Smooth muscle cell (in vitro differentiated cells): ENCODE data around the gene OOEP. TPM values are rescaled to one million over a fixed set of nuclear protein-coding genes. Genes with fewer than 3 reads are reported as not detected.

Experiments
- DNase-seq: peaks from one replicate; lab custom pipeline; 2025; ENCODE audit not compliant: unreplicated experiment; lab: John Stamatoyannopoulos, UW
- H2AFZ ChIP-seq: fragments of 200-600 bp; sonication (generic); 2 replicates; pipeline ENCODE4 v1.6.0; 2016; ENCODE audit warnings: antibody characterized with exemption, low read depth, mild to moderate bottlenecking
- H3F3A ChIP-seq: fragments of 200-600 bp; sonication (generic); 2 replicates; pipeline ENCODE4 v1.6.0; 2017; ENCODE audit warnings: antibody characterized with exemption, low read depth
- H3K27ac ChIP-seq: fragments of 200-600 bp; sonication (generic); 2 replicates; pipeline ENCODE4 v1.5.1; 2016; ENCODE audit warnings: low read depth, mild to moderate bottlenecking
- H3K27me3 ChIP-seq: fragments of 200-600 bp; sonication (generic); 2 replicates; pipeline ENCODE4 v1.6.1; 2016; ENCODE audit warnings: low read depth, mild to moderate bottlenecking
- H3K36me3 ChIP-seq: fragments of 200-600 bp; sonication (generic); 2 replicates; pipeline ENCODE4 v1.5.1; 2016; ENCODE audit warnings: low read depth
- H3K4me1 ChIP-seq: fragments of 200-600 bp; sonication (generic); 2 replicates; pipeline ENCODE4 v1.5.1; 2016; ENCODE audit warnings: low read depth
- H3K4me2 ChIP-seq: fragments of 200-600 bp; sonication (generic); 2 replicates; pipeline ENCODE4 v1.6.0; 2016; ENCODE audit warnings: mild to moderate bottlenecking
- H3K4me3 ChIP-seq: fragments of 200-600 bp; sonication (generic); 2 replicates; pipeline ENCODE4 v1.5.1; 2016; ENCODE audit warnings: mild to moderate bottlenecking
- H3K79me2 ChIP-seq: fragments of 200-600 bp; sonication (generic); 2 replicates; pipeline ENCODE4 v1.6.0; 2016; ENCODE audit warnings: low read depth, mild to moderate bottlenecking
- H3K9ac ChIP-seq: fragments of 200-600 bp; sonication (generic); 2 replicates; pipeline ENCODE4 v1.6.0; 2016; ENCODE audit warnings: low read depth
- H3K9me3 ChIP-seq: fragments of 200-600 bp; sonication (generic); replicated peaks from 2 replicates; pipeline ENCODE4 v1.5.1; 2016; ENCODE audit warnings: low read depth
- H4K20me1 ChIP-seq: fragments of 200-600 bp; sonication (generic); 2 replicates; pipeline ENCODE4 v1.6.0; 2016; ENCODE audit warnings: low read depth
- WGBS: methylation state at CpG from one replicate; pipeline ENCODE4 v1.1.7; 2016; ENCODE audit warnings: low lambda C conversion rate; 5-methylcytosine and 5-hydroxymethylcytosine counted together
- polyA plus RNA-seq: library from polyadenylated mRNA; unstranded; fragments of >200 nt; fragmentation: Nextera tagmentation; extraction: Ambion mirVana; gene quantifications from 2 replicates; pipeline ENCODE4 v1.2.1, GENCODE V29; 2016
- total RNA-seq: library from RNA; depleted of rRNA; stranded (reverse); fragments of >200 nt; gene quantifications from 2 replicates; pipeline ENCODE4 v1.2.3, GENCODE V29; 2014
- TF ChIP-seq, protein P1 (sequence below): fragments of 200-600 bp; sonication (generic); IDR thresholded peaks from 2 replicates; pipeline ENCODE4 v1.5.1; 2017; ENCODE audit warnings: borderline replicate concordance, mild to moderate bottlenecking, antibody characterized with exemption; ENCODE audit not compliant: insufficient read depth, poor library complexity, severe bottlenecking

The OOEP gene
- total RNA-seq = not detected in 2 replicates
- not detected in 2 replicates for polyA plus RNA-seq

DNA sequence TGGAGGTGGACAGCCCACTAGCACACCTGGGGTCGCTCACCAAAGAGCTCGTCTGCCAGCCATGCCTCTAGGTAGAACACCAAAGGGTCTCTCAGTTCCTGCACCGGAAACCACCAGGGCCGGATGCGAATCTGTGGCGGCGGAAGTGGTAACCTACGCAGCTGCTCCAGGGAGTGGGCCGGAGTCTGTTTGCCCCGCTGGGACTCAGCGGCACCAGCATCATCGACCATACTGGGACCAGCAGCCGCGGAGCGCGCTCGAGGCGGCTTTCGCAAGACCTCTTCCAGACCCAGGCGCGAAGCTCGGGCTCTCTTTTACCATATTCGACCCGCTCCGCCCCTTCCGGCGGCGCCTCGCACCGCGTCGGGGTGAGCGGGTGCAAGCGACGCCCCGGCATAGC lies at the start of gene OOEP:
OOEP (minus strand) TSS at position 335 of the 400 bp plus-strand sequence; CDS start at position 230, 105 bp downstream.
- H3K4me1 ChIP-seq = no peaks in the 10 kb centered on the region
- no peaks in the 10 kb centered on the region for H3K36me3 ChIP-seq
- no peak for DNase-seq
- no peak within 1 kb of the TSS for H2AFZ ChIP-seq
- H3K4me2 ChIP-seq = no peak within 1 kb of the TSS
- WGBS = 97% methylated on average over 36 of the region's 36 CpGs
- no peaks in the 10 kb centered on the region for H3F3A ChIP-seq
- H4K20me1 ChIP-seq = no peaks in the 10 kb centered on the region
- no peak within 1 kb of the TSS for H3K9ac ChIP-seq
- TF ChIP-seq, protein P1, sequence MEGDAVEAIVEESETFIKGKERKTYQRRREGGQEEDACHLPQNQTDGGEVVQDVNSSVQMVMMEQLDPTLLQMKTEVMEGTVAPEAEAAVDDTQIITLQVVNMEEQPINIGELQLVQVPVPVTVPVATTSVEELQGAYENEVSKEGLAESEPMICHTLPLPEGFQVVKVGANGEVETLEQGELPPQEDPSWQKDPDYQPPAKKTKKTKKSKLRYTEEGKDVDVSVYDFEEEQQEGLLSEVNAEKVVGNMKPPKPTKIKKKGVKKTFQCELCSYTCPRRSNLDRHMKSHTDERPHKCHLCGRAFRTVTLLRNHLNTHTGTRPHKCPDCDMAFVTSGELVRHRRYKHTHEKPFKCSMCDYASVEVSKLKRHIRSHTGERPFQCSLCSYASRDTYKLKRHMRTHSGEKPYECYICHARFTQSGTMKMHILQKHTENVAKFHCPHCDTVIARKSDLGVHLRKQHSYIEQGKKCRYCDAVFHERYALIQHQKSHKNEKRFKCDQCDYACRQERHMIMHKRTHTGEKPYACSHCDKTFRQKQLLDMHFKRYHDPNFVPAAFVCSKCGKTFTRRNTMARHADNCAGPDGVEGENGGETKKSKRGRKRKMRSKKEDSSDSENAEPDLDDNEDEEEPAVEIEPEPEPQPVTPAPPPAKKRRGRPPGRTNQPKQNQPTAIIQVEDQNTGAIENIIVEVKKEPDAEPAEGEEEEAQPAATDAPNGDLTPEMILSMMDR = no peak
- H3K27me3 ChIP-seq = no peaks in the 10 kb centered on the region
- H3K27ac ChIP-seq = no peak within 1 kb of the TSS
- H3K79me2 ChIP-seq = no peaks in the 10 kb centered on the region
- no peak within 1 kb of the TSS for H3K4me3 ChIP-seq
- H3K9me3 ChIP-seq = no peaks in the 10 kb centered on the region

GRCh38 chr6:73418081-73418741 lies 48.5 kb upstream of the OOEP start:
- Histone ChIP-seq H3K36me3 (no peaks in the 10 kb centered on the region), H3K27ac (no peak overlapping the region), H3K79me2 (no peaks in the 10 kb centered on the region), H3K4me3 (no peak overlapping the region), H3K27me3 (no peaks in the 10 kb centered on the region), H4K20me1 (no peaks in the 10 kb centered on the region), H3K4me1 (no peaks in the 10 kb centered on the region), H3F3A (no peaks in the 10 kb centered on the region), H2AFZ (no peak overlapping the region), H3K4me2 (no peak overlapping the region), H3K9me3 (no peaks in the 10 kb centered on the region), H3K9ac (no peak overlapping the region)
- 82% methylated on average over 11 of the region's 11 CpGs for WGBS
- TF ChIP-seq, protein P1 = no peak
- no peak for DNase-seq

- 99% methylated on average over 3 of the region's 3 CpGs for WGBS
Measured at GRCh38 chr6:73413102-73413501, 43.4 kb upstream of the OOEP start.

More at GRCh38 chr6:73413102-73413501, 43.4 kb upstream of the OOEP start:
- no peaks in the 10 kb centered on the region for H3K79me2 ChIP-seq
- no peaks in the 10 kb centered on the region for H4K20me1 ChIP-seq
- no peak overlapping the region for H3K4me3 ChIP-seq
- H3K4me2 ChIP-seq = no peak overlapping the region
- H3K9me3 ChIP-seq = no peaks in the 10 kb centered on the region
- no peaks in the 10 kb centered on the region for H3K27me3 ChIP-seq
- no peak for DNase-seq
- no peak overlapping the region for H3K27ac ChIP-seq
- H3F3A ChIP-seq = no peaks in the 10 kb centered on the region
- no peaks in the 10 kb centered on the region for H3K4me1 ChIP-seq
- H2AFZ ChIP-seq = no peak overlapping the region
- no peaks in the 10 kb centered on the region for H3K36me3 ChIP-seq
- no peak overlapping the region for H3K9ac ChIP-seq
- TF ChIP-seq, protein P1 = no peak
